Measurements from ENCODE around the gene BLOC1S6.
A peak's percentile ranks its signal among the peaks of the same experiment; 100 is the strongest.
"Not testable (repeated sequence)": the region's sequence is repeated elsewhere in the genome, so short reads cannot be mapped to it uniquely, and the experiment has no call there.

The BLOC1S6 gene

DNA sequence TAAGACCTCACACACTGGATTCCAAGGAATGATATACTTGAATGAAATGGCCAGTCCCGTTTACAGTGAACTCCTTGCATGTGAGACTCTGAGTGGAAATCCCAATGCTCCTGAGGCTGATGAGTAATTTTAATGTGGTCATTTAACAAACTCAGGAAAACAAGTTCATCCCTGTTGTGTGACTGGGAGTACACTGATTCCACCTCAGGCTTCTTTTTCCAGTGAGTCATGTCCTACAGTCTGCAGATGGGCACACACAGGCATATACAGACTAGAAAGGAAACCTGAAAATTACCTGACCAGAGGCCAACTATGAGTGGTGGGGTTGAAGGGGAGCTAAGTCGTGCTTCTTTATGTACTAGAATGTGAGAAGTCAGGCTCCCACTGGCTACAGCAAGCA is 53.4 kb downstream of the BLOC1S6 start:
- DNase-seq, result no peak

DNA sequence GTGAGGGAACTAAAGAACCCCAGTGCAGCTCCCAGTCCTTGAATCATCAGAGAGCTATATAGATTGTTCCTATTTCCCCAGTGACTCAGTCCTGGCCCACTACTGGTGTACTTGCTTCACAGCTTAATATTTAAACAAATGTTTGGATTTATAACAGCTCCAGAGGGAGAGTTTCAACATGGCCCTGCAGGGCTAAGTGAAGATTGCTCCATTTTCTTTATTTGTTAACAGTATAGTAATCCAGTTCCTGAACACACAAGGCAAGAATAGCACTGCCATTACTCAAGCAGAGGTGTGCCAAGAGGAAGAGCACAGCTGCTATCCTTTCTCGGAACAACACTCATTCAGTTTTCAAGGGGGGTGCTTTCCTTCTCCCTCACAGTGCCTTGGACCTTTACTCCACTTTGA is 54.2 kb downstream of the BLOC1S6 start:
- DNase-seq, result no peak

DNA sequence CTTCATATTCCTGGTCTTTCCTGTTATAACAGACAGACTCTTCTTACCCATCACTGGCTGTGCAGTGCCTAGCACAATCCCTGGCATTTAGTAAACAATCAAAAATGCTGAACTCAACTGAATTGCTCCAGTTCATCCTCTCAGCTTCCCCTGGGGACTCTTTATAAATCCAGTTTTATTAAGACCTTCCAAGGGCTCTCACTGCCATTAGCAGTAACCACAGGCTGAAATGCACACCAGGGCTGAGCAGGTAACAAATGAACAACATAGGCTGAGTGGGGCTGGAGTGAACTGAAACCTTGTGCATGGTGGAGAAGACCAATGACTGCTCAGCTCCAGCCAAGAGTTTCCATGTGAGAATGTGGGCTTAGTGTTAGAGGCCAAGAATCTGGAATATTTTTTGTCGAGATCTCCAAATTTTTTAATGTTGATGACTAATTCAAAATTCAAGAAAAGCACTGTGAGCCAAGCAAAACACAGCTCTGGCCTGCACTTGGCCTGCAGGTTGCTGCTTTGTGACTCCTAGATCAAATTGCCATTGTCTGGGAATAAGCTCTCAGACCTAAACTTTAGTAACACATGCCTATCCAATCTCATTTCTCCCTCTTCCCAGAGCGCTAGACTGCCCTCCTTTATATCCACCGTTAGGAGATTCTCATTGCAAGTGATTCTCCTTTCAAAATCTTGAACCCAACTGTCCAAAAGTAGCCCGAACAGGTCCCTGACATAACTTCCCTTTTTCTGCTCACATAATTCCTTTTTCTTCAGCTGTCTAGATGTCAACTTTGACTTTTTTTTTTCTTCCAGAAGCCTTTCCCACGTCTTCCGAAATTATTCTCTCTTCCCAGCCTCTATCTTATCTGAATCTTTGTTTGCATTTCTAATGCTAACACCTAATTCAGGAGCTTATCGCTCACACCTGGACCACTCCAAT is 55.1 kb downstream of the BLOC1S6 start:
- no peak for DNase-seq

DNA sequence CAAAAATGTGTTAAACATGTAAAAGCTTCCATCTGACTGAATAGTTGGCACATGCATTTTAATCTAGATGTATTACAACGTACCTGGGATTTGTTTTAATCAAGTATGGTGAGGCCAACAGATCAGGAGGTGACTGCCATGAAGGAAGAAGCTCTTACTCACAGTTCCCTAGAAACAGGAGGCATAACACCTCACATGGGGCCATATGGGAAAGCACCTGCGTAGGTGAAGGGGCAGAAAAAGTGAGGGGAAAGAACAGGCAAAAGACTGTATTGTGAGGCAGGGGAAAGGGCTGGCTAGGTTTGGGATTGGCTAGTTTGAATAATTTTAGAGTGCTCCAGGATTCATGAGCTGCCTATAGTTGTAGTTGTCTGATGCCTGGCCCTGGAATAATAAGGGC is 57.3 kb downstream of the BLOC1S6 start:
- no peak for DNase-seq

DNA sequence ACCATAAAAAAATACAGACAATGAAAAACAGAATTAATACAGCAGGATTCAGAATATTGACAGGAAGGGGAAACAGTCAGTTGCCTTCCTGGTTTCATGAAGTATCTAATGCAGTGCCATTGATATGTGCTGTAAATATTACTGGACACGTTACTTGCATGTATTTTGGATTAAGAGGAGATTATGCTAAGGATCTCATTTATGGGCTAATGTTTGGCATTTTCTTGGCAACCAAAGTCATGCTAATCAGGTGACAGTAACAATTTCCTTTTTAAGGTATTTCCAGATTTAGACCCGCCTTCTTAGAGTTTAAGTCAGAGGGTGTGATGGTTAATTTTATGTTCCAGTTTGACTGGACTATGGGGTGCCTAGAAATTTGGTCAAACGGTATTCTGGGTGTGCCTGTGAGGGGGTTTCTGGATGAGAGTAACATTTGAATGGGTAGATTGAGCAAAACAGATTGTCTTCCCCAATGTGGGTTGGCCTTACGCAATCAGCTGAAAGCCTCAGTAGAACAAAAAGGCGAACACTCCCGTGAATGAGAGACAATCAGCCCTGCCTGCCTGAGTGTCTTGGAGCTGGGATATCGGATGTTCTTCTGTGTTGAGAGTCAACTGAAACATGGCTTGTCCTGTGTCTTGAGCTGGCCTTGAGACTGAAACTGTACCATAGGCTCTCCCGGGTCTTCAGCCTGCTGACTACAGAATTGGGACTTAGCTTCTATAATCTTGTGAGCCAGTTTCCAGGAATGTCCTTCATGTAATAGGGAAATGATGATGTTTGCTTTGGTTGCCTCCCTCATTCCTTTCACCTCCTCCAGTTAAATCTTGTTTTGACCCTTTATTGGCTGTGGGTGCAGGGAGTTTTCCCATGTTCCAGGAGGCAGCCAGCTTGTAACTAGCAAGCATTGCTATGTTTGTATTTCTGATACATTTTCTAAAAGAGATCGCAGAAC is 58.1 kb downstream of the BLOC1S6 start:
- DNase-seq, result no peak

DNA sequence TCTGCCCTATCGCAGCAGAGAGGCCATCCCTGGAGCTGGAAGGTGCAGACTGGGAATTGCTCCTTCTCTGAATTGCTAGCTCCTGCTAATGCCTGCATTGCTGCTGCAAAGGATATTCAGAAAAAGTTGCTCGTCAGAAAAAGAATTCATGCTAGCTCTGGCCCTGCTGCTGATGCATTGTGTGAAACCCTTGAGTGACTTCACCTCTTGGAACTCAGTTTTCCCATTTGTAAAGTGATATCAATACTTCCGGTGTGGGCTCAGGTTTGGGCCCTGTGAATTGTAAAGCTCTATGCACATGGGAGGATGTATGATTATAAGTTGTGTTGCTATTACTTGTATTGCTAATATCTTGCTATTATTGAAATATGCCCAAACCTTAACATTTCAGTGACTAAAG is 59.0 kb downstream of the BLOC1S6 start:
- no peak for DNase-seq

DNA sequence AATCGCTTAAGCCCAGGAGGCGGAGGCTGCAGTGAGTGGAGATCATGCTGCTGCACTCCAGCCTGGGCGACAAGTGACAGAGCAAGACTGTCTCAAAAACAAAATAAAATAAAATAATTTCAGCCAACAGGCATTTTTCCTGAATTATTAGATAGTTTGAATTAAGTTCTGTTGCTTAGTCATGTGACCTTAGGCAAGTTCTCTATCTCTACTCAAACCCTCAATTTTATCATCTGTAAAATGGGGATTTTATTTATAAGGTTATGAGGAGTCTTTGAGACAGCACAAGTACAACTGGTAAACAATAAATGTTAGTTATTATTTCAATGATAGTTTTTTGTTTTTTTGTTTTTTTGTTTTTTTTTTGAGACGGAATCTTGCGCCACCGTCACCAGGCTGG is 60.6 kb downstream of the BLOC1S6 start:
- no peak for DNase-seq

DNA sequence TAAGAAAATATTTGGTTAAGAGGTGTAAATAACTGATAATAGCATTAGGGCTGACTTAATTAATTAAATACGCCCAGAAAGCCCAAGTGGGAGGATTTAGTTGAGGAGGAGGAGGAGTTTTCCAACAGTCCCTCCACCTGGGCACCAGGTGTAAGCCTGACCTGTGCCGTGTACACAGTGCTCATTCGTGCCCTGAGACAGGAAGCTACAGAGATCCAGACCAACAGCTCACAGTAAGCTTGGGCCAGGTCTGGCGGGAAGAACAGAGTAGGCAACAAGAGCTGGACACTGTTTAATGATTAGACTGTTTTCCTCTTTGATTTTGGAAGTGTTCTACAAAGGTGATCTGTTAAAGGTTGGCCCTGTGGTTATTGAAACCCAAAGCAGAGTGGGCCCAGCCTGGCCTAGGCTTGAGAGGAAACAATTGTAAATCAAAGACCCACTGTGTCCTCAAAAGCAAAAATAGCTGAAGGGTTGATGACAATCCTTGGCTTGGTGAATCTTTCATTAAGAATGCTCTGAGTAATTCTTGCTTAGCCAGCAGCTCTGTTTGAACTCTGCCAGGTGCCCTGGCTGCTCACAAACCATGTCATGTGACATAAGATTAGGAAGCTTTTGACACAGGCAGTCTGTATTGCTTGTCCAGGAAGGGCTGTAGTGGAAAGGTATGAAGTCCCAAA is 61.5 kb downstream of the BLOC1S6 start:
- no peak for DNase-seq

DNA sequence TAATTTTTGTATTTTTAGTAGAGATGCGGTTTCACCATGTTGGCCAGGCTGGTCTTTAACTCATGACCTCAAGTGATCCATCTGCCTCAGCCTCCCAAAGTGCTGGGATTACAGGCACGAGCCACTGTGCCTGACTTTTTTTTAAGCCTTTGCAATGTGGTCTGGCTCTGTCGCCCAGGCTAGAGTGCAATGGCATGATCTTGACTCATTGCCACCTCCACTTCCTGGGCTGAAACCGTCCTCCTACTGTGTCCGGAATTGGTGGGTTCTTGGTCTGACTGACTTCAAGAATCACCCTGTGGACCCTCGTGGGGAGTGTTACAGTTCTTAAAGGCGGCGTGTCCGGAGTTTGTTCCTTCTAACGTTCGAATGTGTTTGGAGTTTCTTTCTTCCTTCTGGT is 62.8 kb downstream of the BLOC1S6 start:
- not testable (repeated sequence) for DNase-seq

DNA sequence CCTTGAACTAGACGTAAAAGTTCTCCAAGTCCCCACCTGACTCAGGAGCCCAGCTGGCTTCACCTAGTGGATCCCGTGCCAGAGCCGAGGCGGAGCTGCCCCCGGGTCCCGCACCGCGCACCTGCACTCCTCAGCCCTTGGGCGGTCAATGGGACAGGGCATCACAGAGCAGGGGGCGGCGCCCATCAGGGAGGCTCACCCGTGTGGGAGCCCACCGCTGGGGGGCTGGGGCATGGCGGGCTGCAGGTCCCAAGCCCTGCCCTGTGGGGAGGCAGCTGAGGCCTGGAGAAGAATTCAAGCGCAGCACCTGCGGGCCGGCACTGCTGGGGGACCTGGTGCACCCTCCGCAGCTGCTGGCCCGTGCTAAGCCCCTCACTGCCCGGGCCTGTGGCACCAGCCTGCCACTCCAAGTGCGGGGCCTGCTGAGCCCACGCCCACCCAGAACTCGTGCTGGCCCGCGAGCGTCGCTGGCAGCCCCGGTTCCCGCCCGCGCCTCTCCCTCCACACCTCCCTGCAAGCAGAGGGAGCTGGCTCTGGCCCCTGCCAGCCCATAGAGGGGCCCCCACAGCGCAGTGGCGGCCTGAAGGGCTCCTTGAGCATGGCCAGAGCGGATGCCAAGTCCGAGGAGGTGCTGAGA is 63.8 kb downstream of the BLOC1S6 start:
- no peak for DNase-seq

DNA sequence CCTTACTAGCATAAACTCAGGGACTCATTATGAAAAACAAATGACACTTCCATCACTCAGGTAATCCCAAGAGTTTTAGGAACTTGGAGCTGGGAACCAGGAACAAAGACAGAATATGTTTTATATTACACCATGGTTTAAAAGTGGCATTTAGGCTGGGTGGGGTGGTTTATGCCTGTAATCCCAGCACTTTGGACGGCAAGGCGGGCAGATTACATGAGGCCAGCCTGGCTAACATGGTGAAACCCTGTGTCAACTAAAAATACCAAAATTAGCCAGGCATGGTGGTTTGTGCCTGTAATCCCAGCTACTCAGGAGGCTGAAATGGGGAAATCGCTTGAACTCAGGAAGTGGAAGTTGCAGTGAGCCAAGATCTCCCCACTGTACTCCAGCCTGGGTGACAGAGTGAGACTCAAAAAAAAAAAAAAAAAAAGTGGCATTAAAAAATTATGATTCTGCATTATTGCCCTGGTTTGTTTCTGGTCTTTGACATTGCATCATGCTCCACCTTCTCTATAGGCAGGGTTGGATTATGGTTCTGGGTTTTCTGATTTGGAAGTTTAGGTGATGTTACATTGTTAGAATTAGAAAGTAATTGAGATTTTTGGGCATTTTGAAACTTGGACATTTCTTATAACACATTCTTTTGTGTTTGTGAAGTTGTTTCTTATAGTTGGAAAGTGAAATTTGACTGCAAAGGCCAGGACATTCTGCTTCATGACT is 66.7 kb downstream of the BLOC1S6 start:
- DNase-seq, result peak in 1 of 56 donors; percentile 4

DNA sequence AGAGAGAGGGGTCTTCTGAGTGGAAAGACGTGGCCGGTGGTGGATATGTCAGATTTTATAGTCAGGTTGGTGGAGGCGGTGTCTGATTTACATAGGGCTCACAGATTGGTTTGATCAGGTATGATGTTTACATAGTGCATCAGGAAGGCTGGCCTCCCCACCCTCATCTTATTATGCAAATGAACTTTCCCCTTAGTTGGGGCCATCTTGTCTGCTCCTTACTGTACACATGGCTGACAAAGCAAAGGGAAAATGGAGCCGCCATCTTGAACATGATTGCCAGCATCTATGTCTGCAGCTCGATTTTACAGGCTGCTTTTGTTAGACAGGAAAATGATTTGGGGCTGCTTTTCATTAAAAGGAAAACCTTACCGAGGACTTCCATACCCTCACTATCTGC is 67.6 kb downstream of the BLOC1S6 start:
- DNase-seq, result no peak

DNA sequence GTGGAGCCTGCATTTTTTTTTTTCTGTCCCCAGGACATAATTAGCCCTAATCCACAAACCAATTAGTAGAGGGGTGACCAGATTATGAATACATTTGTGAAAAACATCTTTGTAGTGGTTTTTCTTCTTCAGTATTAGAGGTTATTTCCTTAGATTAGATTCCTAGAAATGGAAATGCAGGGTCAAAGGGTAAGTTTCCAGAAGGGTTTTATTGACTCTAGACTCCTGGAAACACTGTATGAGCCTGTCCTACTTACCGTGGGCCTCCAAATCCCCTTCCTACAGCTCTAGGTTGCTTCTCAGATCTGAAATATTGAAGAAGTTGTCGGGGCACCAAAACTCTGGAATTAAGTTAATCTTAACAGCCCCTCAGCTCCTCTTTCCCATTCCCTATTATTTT is 70.1 kb downstream of the BLOC1S6 start:
- no peak for DNase-seq

DNA sequence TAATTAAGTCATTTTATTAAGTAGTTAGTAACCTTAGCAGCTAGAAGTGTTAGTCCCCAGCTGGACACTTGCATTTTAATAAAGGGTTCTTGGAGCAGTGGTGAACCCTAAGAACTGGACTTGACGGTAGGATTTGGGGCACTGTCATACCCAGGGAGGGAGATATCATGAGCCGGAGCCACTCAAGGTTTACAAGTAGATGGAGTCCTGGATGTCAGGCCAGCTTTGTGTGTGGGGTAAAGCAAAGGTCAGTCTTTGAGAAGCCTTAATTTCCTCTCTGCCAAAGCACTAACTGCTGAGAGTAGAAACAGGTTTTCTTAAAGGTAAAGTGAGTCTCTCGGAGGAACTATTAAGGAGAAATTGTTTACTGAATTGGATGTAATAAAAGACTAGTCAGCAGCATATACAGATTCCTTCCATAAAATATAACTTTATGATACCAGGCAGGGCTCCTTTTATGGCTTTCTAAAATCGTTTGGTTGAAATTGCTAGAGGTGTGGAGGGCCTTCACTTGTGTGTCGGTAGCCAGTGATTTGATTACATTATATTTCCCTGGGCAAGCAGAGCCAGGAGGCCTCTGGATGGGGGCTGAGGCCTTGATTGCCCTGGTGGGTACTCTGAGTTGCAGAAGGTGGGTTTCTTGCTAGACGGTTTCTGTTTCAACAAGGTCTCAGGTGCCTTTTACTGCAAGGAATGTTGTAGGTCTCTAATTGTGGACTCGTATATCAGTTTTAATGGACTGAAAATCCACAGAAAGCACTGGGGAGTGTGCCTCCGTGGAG is 70.8 kb downstream of the BLOC1S6 start:
- DNase-seq, result no peak

Data from amygdala (tissue), 56 donors.